Fibroblast of skin of scalp (primary cell): ENCODE results near the gene PFKP.

Experiments
- DNase-seq: peaks from one replicate; pipeline ENCODE4 v3.0.0-alpha.2; 2013

PFKP gene

GRCh38 chr10:3136763-3137611 lies 69.6 kb downstream of the PFKP start:
- DNase-seq, result peak; percentile 15

- no peak for DNase-seq
These were observed 70.8 kb downstream of the PFKP start for GRCh38 chr10:3137958-3138726.

DNA sequence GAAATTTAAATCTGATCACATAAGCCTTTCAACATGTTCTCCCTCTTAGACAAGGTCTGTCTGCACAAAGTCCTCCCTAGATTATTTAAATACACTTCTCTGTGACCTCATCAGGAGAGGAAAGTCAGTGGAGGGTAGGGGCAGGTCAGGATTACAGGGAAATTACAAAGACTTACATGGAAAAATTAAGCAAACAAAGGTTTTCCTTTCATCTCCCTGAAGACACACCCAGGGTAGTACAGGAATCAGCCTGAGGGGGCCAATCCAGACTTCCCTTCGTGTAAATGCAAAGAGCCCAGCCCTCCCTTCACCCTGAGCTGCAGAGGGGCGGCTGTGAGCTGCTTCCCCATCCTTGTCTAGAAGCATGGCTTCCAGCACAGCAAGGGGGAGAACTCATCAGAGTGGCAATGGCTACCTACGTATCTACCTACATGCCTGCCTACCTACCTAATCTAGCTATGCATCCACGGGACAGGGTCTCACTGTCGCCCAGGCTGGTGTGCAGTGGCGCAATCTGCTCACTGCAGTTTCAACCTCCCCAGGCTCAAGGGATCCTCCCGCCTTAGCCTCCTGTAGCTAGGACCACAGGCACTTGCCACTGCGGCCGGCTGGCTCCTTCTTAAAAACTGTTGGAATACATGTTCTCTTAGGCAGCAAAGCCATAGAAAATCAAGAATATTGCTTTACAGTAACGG lies 72.0 kb downstream of the PFKP start:
- no peak for DNase-seq

DNA sequence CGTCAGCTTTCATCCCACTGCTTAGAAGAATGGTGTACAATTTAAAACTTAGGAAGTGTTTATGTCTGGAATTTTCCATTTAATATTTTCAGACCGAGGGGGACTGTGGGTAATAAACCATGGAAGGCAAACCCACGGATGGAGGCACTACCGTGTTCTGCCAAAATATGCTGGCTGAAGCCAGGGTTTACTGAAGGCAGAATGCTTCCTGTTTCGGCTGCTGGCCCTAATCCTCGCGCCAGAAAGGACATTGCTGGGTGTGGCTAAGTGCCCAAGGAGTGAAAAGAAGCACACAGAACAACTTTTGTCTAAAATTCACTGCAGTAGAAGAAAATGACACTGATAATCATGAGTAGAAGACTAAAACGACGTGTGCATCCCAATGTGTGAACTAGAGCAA lies 72.9 kb downstream of the PFKP start:
- DNase-seq, result no peak

GRCh38 chr10:3141351-3142005 lies 74.1 kb downstream of the PFKP start:
- DNase-seq, result peak; percentile 28

DNA sequence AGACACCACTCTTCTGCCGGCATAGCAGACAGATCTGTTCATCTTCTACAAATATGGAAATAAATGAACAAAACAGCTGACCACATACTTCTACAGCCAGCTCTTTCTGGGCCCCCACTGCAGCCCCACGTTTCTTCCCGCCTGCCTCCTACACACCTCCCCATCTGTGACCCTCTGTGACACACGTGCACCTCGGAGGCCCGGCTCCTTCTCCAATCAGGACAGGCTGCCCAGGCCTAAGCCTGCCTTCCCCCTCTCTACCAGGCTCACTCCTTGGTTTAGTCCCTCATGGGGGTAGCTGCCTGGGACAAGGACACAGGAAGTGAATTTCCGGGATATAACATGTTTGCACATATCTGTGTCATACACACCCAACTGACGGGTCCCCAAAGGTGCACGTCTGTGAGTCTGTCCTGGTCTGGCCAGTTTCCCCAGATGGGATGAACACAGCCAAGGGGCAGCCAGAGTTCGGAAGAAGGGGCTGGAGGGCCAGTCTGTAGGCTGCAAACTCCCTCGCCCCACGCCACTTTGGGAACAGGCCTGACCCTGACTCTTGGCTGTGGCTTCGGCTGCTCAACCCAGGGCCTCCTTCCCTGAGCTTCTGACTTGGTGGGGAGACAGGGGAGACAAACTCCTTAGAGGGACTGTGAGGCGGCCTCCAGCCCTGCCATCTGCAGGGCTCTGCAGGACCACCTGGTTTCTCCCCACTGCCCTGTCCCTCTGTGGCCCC lies 75.0 kb downstream of the PFKP start:
- peak; percentile 28 for DNase-seq

- no peak for DNase-seq
These were observed 76.0 kb downstream of the PFKP start for GRCh38 chr10:3143366-3143765.

DNA sequence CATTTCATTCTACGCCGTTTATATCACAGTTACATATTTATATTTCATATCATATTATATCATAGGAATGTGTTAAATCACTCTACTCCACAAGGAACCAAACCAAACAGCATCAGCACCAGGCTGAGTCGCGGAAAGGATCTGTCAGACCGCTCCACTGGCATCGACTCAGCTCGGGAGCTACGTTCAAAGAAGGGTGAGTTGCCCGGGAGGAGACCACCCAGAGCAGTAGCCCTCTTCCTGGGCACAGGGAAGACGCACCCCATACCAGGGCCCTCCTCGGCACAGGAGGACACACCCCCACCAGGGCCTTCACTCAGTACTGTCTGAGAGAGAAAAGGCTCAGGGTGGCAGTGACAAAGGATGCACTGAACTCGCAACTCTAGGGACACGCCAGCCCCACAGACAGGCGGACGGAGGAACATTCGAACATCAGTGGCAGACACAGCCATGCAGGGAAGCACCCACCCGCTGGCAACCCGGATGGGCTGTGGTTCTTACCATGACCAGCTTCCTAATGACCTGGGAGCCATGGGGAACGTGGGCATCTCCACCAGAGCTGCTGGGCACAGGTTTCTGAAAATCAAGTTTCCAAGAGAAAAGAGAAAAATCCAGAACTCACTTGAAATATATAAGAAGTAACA lies 76.6 kb downstream of the PFKP start:
- no peak for DNase-seq

GRCh38 chr10:3145366-3145765 lies 78.0 kb downstream of the PFKP start:
- DNase-seq, result no peak

GRCh38 chr10:3146289-3146688 lies 78.9 kb downstream of the PFKP start:
- no peak for DNase-seq

GRCh38 chr10:3147117-3147820 lies 79.9 kb downstream of the PFKP start:
- no peak for DNase-seq

GRCh38 chr10:3148041-3148440 lies 80.7 kb downstream of the PFKP start:
- DNase-seq, result no peak

GRCh38 chr10:3148994-3149393 lies 81.6 kb downstream of the PFKP start:
- DNase-seq, result no peak

GRCh38 chr10:3149918-3150317 lies 82.6 kb downstream of the PFKP start:
- DNase-seq, result no peak

DNA sequence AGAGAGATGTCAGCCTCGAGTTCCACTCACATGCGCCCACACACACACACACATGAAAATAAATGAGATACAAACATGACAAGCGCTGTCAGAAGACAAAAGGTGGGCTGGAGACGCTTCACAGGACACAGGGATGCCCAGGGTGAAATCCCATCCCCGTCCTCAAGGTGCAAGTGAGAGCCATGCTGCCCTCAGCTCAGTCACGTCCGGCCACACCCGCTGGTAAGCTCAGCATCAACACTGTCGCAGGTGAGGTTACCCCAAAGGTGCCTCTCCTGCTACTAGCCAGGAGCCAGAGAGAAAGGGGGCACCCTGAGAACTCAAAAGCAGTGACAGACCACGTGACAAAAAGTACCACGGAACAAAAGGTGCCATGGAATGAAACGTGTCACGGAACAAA lies 83.0 kb downstream of the PFKP start:
- DNase-seq, result no peak

GRCh38 chr10:3150961-3151360 lies 83.6 kb downstream of the PFKP start:
- no peak for DNase-seq

GRCh38 chr10:3151889-3152565 lies 84.7 kb downstream of the PFKP start:
- no peak for DNase-seq

- DNase-seq, result no peak
These were observed 85.2 kb downstream of the PFKP start for GRCh38 chr10:3152566-3152935.

- no peak for DNase-seq
These were observed 87.3 kb downstream of the PFKP start for GRCh38 chr10:3154666-3155065.

- DNase-seq, result no peak
These were observed 91.8 kb downstream of the PFKP start for GRCh38 chr10:3159152-3159551.
